Hepatic stellate cell (primary cell): ENCODE data around the gene SLC9A9.

Source experiments
- DNase-seq: peaks from one replicate; pipeline ENCODE4 v3.0.0; 2011; ENCODE audit warnings: low spot score

The SLC9A9 gene

GRCh38 chr3:143326983-143327778, 521.1 kb downstream of the SLC9A9 start:
- DNase-seq, result no peak

DNA sequence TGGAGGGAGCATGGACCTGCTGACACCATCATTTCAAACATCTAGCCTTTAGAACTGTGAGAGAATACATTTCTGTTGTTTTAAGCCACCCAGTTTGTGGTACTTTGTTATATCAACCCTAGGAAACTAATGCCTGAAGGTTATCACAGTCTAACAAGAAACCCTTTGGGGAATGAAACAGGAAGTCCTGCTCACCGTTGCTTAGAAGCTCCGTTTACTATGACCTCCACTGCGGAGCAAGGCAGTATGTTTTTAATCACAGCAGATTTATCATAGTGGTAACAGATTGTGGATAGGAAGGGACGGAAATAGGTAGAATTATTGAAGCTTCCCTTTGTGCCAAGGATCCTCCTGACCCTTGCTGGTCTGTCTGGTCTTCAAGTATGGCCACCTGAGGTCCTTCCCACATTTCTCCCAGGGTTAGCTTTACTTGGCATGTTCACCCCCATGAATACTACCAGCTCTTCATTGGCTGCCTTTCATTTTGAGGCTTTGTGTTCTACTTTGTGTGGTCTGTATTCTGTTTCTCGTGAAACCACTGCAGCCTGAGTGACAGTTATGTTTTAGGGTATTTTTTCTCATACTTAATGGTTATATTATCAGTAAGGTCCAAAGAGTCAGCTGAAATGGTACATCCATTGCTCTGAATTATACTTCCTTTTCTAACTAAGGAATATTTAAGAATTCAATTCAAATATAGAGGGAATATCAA, 527.1 kb downstream of the SLC9A9 start:
- no peak for DNase-seq

DNA sequence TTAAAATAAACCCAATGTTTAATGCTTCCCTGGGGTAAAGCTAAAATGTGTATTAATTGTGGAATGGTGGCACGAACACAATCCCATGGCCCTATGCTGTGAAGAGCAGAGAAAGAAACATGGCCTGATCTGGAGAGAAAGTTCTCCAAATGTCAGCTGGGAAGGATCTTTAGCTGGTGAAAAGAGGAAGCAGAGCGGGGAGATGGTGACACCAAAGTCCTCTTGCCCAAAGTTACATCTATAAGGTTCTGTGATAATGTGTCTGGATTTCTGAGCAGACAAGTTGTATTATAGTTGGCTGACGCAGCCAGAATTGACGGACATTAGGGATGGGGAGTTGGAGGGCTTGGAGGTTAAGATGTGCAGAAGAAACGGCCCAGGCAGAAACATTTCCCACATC, 532.5 kb downstream of the SLC9A9 start:
- DNase-seq, result no peak

DNA sequence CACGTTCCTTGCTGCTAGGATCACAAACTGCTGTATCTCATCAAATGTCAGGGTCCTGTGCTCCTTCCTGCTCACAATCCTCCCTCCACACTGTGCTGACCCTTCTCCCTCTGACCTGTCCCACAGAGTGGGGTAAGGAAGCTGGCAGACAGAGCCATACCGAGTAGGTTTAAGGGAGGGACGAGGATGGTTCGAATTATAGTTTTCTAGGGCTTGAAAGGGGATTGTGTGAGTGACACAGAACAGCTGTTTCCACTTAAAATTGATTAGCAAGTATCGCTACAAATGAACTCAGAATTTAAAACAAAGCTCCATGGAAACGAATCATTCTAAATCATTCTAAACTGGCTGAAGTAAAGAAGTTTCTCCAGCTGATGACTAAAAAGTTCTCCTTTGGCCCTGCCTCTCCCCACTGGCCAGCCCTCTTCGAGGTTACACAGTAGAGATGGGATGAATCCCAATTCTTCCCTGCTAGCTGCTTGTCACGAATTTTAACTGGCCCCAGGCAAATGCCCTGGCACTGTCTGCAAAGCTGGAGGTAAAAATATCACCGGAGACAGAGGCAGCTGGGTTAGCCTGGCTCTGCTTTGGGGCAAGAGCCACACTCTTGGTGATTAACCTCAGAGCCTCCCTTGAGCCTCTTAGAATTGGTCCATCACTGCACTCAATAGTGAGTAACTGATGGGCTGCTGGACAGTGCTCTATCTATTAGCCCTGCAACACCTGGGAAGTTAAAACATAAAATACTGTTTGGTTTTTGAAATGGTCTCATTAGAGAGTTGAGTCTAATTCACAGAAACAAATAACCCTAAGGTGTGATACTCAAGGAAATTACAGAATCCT, 533.8 kb downstream of the SLC9A9 start:
- DNase-seq, result no peak

- DNase-seq, result no peak
These were observed 534.4 kb downstream of the SLC9A9 start for GRCh38 chr3:143313893-143314188.

DNA sequence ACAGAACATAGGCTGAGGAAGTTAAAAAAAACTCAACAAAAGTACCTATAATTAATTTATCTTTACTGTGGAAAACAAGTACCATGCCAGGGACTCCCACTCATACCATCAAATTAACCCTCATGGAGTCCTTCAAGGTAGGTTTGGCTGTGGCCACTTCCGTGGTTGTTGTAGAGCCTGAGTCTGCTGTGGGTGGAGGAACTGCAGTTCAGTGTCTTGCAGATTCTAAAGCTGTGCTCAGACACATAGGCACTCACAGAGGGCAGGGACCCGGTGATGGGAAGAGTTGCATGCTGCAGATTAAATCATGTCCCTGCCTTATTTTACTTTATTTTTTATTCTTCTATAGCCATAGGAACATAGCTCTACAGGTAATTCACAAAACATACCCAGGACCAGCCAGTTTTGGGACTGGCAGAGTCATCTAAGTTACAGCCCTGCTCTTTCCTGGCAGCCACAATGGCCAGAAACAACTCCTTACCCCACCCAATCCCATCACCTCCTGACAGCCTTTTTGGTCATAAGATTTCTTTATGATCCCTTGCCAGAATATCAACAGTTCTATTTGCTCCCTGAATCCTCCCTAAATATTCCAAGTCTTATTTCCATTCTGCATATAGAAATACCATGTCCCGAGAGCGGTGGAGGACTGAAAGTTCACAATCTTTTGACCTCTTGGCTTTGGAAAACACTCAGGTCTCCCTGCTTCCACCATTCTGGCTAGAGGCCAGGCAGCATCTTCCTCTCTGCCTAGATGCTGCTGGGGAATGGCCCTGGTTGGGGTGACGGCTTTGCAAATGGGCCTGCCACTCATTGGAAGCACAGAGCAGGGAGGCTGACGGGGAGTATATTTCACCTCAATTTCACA, 535.0 kb downstream of the SLC9A9 start:
- no peak for DNase-seq

DNA sequence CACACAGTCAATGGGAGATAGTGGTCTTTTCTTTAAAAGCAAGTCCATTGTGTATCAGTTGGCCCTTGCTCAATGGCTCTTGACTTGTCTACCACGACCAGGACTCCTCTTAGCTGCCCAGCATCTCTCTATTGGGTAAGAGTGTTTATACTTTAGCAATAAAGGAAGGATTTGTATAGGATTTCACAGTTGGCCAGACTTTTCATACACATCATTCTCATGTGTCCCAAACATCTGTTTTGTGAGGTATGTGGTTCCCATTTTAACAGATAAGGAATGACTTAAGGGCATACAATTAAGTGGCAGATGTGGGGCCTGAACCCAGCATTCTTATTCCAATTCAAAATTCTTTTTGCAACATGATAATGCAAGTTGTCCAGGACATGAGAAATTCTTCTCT, 537.2 kb downstream of the SLC9A9 start:
- DNase-seq, result no peak

DNA sequence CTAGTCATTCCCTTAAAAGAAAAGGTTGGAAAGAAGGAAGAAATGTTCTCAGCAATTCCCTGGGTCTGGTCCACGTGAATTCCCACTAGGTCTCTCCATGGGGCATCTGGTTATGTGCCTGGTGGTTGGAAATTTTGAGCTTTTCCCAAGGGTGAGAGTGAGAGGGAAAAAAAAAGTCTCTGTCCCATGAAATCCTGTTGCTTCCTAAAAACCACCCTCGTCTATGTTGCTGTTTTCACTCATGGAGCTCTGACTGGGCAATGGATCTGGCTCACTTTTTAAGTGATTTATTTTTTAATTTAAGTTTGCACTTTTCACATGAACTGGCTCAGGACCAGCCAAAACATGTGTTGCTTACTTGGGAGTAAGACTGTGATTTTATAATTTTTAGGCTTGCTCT, 538.6 kb downstream of the SLC9A9 start:
- DNase-seq, result no peak

GRCh38 chr3:143307613-143308183, 540.6 kb downstream of the SLC9A9 start:
- DNase-seq, result peak; percentile 38

DNA sequence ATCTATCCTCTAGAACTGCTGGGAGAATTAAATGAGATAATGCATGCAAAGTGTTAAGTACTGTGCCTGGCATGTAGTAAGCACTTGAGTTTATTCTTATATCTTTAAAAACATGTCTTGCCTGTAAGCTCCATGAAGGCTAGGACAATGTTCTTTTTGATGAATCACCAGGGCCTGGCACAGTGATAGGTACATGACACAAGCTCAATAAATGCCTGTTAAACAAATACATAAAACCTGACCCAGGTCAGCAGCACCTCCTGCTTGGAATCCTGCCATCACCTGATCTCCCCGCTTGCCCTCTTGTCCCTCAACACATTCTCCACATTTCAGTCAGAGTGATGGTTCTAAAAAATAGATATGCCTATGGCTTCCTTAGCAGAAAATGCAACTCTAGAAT, 541.9 kb downstream of the SLC9A9 start:
- no peak for DNase-seq

GRCh38 chr3:143302638-143303171, 545.6 kb downstream of the SLC9A9 start:
- DNase-seq, result peak; percentile 80

DNA sequence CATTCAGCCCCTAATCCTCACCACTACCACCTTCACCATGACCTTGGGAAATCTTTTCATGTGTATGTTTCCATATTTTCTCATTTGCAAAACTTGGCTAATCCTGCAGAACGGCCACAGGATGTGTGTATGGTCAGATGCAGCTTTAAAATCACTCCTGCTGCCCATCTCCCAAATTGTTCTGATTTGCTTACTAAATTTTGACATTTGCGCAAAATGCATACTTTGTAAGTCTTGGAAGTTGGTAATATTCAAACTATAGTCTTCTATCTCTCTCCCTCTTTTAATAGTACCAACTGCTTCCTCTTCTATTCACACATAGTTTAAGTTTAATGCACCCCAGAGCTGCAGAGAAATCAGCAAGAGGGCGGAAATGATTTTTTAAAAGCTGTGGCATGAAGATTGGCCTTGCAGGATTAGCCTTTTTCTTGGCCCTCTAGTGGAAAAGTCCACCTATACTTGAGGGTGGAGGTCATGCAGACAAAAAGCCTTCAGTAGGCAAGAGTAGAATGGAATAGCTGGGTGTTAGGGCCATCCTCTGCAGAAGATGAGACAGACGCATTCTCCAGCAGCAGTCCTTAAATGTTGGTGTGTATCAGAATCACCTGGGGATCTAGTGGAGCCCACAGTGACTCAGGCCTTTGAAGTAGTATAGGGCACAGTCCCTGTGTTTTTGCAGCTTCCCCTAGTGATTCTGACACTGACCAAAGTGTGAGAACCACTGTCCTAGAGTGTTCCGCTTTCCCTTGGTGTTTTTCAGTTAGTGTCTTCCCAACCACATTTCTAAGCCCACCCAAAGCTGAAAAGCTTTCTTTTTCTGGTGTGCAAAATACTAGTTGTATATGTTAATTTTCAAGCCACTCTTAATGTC, 547.0 kb downstream of the SLC9A9 start:
- no peak for DNase-seq

DNA sequence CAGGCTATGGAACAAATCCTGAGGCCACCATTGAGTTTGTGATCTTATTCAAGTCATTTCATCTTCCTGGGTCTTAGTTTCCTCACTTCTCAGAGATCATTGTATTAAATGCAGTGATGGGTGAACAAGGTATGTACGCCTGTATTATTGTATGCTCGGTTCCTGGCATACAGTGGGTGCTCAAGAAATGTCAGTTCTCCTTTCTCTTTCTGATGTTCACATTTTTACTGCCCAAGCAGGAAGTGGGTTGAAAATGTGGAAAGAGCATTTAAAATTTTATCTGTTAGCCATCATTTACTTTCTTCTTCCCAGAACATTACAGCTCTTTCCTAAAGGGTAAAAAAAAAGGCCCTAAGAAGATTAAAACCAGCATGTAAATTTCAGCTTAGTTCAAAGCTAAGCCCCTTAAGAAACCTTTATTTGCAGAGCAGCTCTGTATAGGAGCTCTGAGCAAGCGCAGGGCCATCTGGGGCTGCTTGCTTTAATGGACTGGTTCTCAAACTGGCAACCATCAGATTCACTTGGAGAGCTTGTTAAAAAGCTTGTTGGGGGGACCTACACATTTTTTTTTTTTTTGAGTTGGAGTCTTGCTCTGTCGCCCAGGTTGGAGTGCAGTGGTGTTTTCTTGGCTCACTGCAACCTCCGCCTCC, 549.3 kb downstream of the SLC9A9 start:
- no peak for DNase-seq

DNA sequence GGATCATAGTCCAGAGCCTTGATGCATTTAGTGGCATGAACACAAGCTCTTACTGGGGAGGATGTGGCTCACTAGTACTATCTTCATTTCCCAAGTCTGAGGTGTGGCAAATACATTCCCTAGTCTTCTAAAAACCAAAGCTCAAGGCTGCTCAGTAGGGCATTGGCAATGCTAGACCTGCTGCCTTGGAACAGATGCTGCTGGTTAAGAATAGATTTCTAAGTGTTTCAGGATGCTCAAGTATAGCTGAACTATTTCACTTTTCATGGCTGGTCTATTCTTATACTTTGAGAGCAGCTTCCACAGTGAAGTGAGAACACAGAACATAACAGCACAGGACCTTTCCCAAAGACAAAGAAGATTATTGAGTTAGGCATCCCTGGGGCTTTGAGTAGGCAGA, 549.9 kb downstream of the SLC9A9 start:
- no peak for DNase-seq

GRCh38 chr3:143295201-143296080, 552.8 kb downstream of the SLC9A9 start:
- no peak for DNase-seq

DNA sequence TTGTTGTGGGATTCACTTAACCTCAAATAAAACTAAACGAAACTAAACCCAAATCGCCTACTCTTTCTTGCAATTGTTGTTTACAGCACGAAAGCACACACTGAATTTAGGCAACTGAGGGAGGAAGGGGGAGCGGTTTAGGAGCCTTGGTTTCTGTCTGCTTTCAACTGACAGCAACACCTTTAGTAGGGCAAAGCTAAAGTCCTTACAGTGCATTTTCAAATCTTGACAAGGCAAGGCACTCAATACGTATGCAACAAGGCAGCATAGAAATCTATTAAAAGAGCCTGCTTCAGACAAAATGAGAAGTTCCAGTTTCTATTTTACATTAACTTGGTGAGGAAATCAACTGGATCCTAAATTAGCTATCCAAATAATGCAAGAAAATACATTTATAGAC, 554.1 kb downstream of the SLC9A9 start:
- no peak for DNase-seq

DNA sequence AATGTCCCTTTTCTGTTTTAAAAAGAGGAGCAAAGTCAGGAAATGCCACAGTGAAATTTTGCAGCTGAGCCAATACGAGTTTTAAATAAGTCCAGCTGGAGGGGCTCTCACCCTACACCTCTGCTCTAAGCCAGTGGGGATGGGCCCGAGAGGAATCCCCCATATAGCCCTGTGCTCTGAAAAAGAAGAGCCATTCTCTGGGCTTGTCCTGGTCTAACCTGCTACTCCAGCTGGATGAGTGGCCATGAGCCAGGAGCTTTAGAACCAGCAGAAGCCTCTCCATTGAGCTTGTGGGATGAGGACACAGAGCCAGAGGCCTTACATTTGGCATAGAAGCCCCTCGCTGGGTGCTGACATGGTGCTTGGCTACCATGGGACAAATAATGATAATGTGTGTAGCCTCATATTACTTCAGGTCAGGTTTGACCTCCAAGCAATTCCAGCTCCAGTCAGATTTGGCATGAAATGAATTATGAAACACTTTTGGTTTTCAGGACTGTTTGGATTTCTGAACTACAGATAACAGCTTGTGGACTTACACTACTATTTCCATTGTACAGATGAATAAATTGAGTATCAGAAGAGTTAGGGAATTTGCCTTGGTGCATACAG, 556.3 kb downstream of the SLC9A9 start:
- no peak for DNase-seq

DNA sequence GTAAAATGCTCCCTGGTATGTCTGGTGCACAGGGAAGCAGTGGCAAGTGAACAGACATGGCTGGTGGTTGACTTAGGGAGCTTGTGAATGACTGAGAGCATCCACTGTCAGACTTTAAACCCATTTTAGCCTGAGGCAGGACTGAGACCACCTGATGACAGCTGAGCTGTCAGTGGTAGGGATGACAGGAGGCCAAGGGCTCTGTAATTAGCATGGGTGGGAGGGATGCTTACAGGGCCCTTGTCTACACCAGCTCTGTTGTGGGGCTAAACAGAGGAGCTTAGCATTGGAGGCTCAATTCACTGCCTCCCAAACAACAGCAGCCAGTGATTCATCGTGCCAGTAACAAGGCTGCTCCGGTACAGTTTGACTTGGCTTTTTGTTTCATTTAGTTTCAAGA, 559.3 kb downstream of the SLC9A9 start:
- DNase-seq, result no peak
